Measurements from ENCODE around the gene KMT2B.

GRCh38 chr19:35670686-35671085 is 47.1 kb upstream of the KMT2B start:
- TF ChIP-seq GABPB1 (CRISPR knock-in tag; IDR thresholded peaks at IDR 0.05) (no peak), CTCF (IDR thresholded peaks at IDR 0.05) (no peak), FOXP1 (CRISPR knock-in tag; IDR thresholded peaks at IDR 0.05; ENCODE audit: borderline replicate concordance) (no peak), ETV6 (CRISPR knock-in tag; IDR thresholded peaks at IDR 0.05) (no peak)
